Measurements from ENCODE around the gene CREB3L2.
A peak's percentile ranks its signal among the peaks of the same experiment; 100 is the strongest.

Gene CREB3L2

GRCh38 chr7:138009350-138009653 lies 7.4 kb upstream of the CREB3L2 start:
- no peak for DNase-seq (ENCODE audit: low read depth)

DNA sequence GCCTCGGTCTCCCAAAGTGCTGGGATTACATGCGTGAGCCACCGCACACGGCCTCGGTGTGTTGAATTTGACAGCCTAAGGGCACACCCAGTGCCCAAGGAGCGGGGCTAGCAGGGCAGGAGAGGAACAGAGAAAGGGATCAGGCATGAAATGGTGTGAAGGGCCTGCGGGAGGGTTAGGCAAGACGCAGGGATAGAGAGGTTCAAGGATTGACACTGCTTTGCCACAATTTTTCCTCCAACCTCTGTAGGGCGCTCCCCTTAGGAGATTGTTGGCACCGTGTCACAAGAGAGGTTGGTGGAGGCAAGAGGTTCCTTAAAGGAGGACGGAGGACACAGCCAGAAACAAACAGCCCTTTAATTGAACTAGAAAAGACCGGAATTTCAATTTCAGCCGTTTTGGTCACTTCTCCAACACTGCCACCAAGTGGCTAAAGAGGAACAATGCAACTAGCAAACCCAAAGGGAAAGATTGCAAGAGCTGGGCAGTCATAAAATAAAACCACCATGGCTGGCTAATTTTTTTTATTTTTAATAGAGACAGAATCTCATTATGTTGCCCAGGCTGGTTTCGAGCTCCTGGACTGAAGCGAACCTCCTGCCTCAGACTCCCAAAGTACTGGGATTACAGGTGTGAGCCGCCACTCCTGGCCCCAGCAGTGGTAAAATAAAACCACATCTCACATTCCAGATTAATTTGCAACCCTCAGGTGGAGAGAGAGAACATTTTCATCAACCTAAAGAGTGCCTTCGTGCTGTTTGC lies 6.9 kb upstream of the CREB3L2 start:
- no peak for DNase-seq (ENCODE audit: low read depth)

DNA sequence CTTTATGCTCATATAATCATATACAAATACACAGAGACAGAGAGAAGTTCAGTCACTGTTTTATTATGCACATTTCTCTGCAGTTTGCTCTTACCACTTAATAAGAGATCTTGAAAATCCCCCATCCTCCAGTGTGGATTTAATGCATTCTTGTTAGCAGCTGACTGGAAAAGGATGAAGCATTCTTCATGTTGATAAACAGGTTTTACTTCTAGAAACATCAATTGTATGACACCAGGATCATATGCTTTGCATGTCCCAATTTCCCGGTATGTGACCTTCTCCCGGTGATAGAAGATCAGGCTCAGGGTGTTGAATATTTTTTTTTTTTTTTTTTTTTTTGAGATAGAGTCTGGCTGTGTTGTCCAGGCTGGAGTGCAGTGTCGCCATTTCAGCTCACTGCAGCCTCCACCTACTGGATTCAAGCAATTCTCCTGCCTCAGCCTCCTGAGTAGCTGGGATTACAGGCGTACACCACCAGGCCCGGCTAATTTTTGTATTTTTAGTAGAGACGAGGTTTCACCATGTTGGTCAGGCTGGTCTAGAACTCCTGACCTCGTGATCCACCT lies 6.2 kb upstream of the CREB3L2 start:
- DNase-seq (ENCODE audit: low read depth) = no peak

DNA sequence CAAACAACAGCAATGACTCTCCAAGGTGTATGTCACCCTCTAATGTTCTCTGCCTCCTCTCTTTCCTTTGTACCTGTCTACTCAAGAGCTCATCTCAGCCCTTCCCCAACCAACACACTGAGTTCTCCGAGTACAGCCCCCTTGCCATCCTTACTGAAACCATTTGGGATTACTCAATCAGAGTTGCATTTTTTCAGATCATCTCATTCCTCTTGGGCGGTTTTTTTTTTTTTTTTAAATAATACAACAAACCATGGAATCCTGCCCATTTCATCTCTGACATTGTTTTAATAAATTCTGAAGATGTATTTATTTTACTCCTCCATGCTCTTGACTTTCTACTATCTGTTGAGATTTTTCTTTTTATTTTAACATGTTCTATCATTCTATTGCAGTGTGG lies 4.2 kb upstream of the CREB3L2 start:
- DNase-seq (ENCODE audit: low read depth) = no peak

GRCh38 chr7:138004936-138005335 lies 3.0 kb upstream of the CREB3L2 start:
- DNase-seq (ENCODE audit: low read depth) = no peak

GRCh38 chr7:138004046-138004445 lies 2.2 kb upstream of the CREB3L2 start:
- no peak for DNase-seq (ENCODE audit: low read depth)

GRCh38 chr7:138002828-138003189 lies 923 bp upstream of the CREB3L2 start:
- no peak for DNase-seq (ENCODE audit: low read depth)

GRCh38 chr7:138002096-138002827 lies 376 bp upstream of the CREB3L2 start:
- peak; percentile 97 for DNase-seq (ENCODE audit: low read depth)

- no peak for DNase-seq (ENCODE audit: low read depth)
Measured at GRCh38 chr7:138000081-138000701, 1.7 kb downstream of the CREB3L2 start.

DNA sequence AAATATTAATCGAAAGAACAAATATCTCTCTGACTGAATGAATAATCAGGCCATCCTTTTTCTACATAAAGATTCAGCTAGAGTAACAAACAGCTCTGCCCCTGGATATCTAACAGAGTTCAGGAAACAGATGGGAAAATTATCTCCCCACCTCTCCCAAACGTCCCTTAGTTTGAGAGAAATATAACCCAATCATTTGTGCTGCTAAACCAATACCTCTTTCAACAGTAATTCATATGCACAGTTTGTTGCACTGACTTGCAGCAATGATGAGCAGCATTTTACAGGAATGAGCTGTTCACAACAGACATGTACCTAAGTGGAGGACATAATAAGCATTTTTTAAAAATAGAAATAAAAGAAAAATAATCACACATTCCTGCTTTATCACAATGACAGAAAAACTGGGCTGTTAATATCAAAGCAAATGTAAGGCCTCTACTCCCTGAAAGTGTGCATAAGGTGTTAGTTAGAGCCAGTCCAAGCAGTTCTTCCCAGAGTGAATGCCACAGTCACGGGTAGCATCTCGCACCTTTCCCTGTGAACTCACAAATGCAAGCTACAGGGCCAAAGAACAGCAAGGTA lies 2.3 kb downstream of the CREB3L2 start:
- no peak for DNase-seq (ENCODE audit: low read depth)

- no peak for DNase-seq (ENCODE audit: low read depth)
Measured at GRCh38 chr7:137998250-137998649, 3.6 kb downstream of the CREB3L2 start.

DNA sequence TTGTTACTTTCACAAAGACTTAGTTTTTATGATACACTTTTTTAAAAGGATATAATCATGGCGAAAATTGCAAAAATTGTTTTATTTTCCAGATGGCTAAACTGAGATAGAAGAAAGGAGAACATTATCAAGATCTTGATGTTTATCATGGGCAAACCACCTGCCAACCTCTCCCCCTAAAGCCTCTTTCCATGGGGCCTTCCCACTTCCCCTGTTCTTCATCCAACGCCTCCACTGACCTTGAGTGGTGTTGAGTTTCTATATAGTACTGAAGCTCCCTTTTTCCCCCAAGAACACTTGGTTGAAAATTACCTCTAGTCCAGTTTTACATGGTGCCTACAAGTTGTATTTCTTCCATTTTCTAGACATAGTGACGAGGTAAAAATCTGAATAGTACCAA lies 5.0 kb downstream of the CREB3L2 start:
- DNase-seq (ENCODE audit: low read depth) = no peak

GRCh38 chr7:137996386-137996851 lies 5.5 kb downstream of the CREB3L2 start:
- DNase-seq (ENCODE audit: low read depth) = no peak

- DNase-seq (ENCODE audit: low read depth) = no peak
Measured at GRCh38 chr7:137994216-137994615, 7.7 kb downstream of the CREB3L2 start.

- DNase-seq (ENCODE audit: low read depth) = no peak
Measured at GRCh38 chr7:137993395-137993743, 8.5 kb downstream of the CREB3L2 start.

DNA sequence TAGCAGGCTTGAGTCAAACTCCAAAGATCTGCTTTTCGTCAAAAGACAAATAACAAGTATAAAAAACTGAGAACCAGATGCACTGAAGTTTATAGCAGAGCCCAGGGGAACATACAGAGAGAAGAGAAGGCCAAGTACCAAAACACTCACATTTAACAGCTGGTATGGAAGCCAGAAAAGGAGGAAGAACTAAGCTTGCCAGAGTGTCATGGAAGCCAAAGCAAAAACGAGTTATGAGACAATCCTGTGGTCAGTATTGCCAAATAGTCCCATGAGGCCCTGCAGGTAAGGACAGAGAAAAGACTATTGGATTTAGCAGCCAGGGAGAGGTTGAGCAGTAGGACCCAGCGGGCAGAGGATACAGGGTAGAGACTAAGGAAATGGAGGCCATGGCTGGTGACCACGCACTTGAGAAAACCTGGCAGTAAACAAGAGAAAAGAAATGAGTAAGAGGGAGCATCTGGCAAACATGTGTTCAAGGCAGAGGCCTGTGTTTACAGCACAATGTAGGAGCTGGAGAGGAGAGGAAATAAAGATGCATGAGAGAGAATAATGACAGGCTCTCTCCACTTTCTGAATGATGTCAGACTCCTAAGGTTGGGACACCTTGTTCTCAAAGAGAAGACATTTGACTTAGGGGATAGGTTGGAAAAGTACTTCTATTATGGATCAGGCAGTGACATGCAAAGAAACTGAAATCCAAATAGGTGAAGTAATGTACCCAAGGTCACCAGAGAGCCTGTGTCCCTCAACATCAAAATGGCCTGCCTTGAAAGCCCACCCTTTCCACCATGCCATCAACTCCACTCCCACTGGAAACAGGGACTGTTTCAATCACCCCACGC lies 9.1 kb downstream of the CREB3L2 start:
- DNase-seq (ENCODE audit: low read depth) = no peak

GRCh38 chr7:137992104-137992549 lies 9.8 kb downstream of the CREB3L2 start:
- DNase-seq (ENCODE audit: low read depth) = no peak

DNA sequence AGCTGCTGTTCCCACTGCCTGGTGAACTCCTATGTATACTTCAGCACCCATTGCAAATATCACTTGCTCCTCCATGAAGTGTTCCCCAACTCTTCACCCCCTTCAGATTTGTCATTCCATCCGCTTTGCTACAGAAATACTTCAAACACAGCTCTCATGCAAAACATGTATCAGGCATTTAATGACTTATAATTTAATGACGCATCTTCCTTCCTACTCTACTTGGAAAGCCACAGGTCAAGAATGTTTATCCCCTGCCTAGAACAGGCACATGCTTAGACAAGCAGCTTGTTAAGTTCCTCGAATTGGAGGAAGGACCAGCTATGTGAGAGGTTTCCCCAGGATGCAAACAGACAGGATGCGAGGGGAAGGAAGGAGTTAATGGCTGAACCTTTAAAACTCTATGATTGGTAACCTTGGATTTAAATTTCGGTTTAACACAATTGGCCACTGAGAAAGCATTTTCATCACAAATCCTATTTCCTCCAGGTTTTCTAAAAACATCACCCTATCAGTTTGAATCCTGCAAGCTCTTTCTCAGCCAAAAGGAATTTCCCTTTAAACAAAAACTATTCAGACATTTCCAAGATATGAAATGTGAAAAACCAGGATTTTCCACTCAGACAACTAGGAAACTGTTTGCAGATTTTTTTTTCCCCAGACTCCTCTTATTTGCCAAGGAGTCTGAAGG lies 11.5 kb downstream of the CREB3L2 start:
- no peak for DNase-seq (ENCODE audit: low read depth)

DNA sequence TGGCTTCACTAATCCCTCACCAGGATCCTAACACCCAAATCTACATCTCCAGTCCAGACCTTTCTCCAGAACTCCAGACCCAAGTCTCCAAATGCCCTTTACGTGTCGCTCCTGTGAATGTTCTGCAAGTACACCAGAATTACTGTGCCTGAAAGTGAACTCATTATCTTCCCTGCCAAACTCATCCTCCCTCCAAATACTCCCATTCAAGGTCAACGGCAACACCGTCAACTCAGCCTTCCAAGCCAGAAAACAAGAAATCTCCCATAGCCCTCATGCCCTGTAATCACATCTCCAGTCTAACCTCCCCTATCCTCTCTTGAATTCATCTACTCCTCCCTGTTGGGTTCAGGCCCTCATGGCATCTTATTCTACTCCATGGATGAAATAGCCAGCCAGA lies 12.3 kb downstream of the CREB3L2 start:
- DNase-seq (ENCODE audit: low read depth) = no peak

DNA sequence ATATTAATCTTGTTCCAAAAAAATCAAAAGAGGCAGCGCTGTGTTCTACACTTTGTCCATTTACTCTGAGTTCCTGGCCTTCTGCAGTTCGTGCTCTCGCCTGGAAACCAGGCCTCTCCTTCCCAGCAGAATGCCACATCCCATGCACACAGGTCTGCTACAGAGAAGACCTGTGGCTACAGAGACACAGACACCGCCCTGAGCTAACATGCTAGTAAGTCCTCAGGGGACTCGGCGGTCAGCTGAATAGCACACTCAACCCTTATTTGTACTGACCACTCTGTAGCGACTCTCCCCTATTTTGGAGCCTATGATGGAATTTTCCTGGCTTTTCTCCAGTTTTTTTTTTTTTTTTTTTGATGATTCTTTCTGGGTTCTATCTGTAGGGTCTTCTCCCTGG lies 12.8 kb downstream of the CREB3L2 start:
- no peak for DNase-seq (ENCODE audit: low read depth)

GRCh38 chr7:137987968-137988367 lies 13.9 kb downstream of the CREB3L2 start:
- no peak for DNase-seq (ENCODE audit: low read depth)

All from stimulated activated CD8-positive, alpha-beta memory T cell treated with anti-CD3 and anti-CD28 coated beads, Interleukin-15, amount 100 ng/mL, for 1 hour (primary cell).